Kidney (tissue), 14 donors: ENCODE results near the gene GTPBP3. TPM values are rescaled to one million over a fixed set of nuclear protein-coding genes. Genes with fewer than 3 reads are reported as not detected.

Experiments
- DNase-seq, 5 donors: peaks; one replicate each; pipeline ENCODE4 v3.0.0-alpha.2; 2013 to 2020
- FAIRE-seq: peaks from 2 replicates; lab custom pipeline; 2012; peaks lifted over from hg19 to GRCh38; lab: Jason Lieb, UNC
- H3K27ac ChIP-seq, 2 donors: one replicate each; pipeline ENCODE4 v1.7.0; 2013; ENCODE audit warnings: low read depth in 2 of 2, low read length in 2 of 2, inconsistent platforms in 1 of 2
- H3K27me3 ChIP-seq: one replicate; pipeline ENCODE4 v1.7.1; 2013; ENCODE audit warnings: low read length, inconsistent platforms; ENCODE audit not compliant: control insufficient read depth, insufficient read depth
- H3K36me3 ChIP-seq, 3 donors: one replicate each; pipeline versions ENCODE4 v1.7.0 to v1.7.1; 2013; ENCODE audit warnings: low read length in 3 of 3, control low read depth in 1 of 3, inconsistent platforms in 1 of 3; ENCODE audit not compliant: insufficient read depth in 3 of 3, control insufficient read depth in 2 of 3
- H3K4me1 ChIP-seq, 3 donors: one replicate each; pipeline versions ENCODE4 v1.7.0 to v1.7.1; 2013; ENCODE audit warnings: low read length in 3 of 3, inconsistent platforms in 1 of 3, low read depth in 1 of 3; ENCODE audit not compliant: control insufficient read depth in 2 of 3, insufficient read depth in 2 of 3
- H3K4me3 ChIP-seq, 3 donors: one replicate each; pipeline versions ENCODE4 v1.7.0 to v1.8.1; 2013; ENCODE audit warnings: low read length in 3 of 3, control low read depth in 1 of 3, inconsistent platforms in 1 of 3
- H3K9ac ChIP-seq, 3 donors: one replicate each; pipeline versions ENCODE4 v1.7.0 to v1.7.1; 2013; ENCODE audit warnings: low read length in 3 of 3, control low read depth in 1 of 3, inconsistent platforms in 1 of 3
- H3K9me3 ChIP-seq, 3 donors: one replicate each; pipeline versions ENCODE4 v1.7.0 to v1.7.1; 2013; ENCODE audit warnings: low read length in 3 of 3, control low read depth in 1 of 3, inconsistent platforms in 1 of 3; ENCODE audit not compliant: control insufficient read depth in 2 of 3, insufficient read depth in 1 of 3
- intact Hi-C: fragments of 100-400 bp; cut with DNase I; formaldehyde crosslinking; loops from one replicate; pipeline ENCODE4 v1.11.1; 2022
- polyA plus RNA-seq: library from polyadenylated mRNA; stranded (reverse); fragments of 350-450 nt; fragmentation: Illumina TruSeq; extraction: RNeasy Lipid Tissue Mini Kit (QIAGEN cat#74804); gene quantifications from one replicate; pipeline ENCODE4 v1.2.3, GENCODE V29; 2014; ENCODE audit warnings: low read depth, low replicate concordance; ENCODE audit not compliant: insufficient read depth
- total RNA-seq: library from RNA; stranded (reverse); fragmentation: NEBNext Ultra II Directional; extraction: Animal tissue kit (Norgen Biotek cat#: 25700); gene quantifications from one replicate; pipeline ENCODE4 v1.2.1, GENCODE V29; 2021
- TF ChIP-seq, protein P1 (sequence below): IDR thresholded peaks from 3 replicates; pipeline ENCODE4 v1.5.1; 2012; ENCODE audit warnings: mild to moderate bottlenecking, moderate library complexity, borderline replicate concordance; ENCODE audit not compliant: insufficient read depth; ENCODE audit errors: extremely low read depth
- donor health status: control.
- donor health status: control.
- donor health status: control.
- donor health status: control.
- donor health status: control.
- donor health status: DM: yes; HTN: yes; CAD: no.
- donor health status: Normal renal cell carcinoma (clear cell type).

GTPBP3 gene
- total and polyA plus RNA-seq, 2 donors from 2014 or later = 11.0 to 20.4 TPM

DNA sequence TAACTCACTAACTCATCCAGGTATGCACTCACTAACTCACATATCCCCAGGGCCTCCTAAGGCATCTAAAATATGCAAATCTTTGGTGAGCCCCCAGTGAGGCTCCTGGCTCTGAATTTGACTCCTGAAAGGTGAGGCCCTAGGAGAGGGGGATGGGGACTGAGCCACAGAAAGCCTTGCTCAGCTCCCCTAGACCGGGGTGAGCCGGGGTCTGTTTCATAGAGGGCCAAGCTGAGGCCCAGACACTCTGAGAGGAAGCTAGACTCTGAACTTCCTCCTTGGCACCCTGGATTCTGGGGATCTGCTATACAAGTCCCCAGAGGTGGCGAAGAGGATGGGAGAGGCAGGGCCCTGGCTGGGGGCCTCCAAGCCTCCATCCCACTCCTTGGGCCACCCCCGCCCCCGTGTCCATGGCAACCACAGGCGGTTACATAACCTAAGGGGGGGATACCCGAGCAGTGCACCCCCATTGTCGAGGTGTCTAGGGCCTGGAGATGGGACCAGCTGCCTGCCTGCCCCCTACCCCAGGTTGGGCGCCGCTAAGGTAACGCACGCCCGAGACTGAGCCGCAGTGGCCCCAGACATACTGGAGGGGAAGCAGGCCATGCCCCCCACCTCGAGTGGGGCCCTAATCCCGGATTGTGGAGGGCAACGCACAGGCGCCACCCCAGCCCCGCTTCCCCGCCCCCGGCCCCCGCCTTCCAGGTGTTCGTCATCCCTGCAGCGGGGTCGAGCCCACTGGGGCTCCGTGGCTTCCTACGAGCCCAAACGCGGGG, 34.8 kb upstream of the GTPBP3 start:
- Histone ChIP-seq H3K4me3 (peak overlapping the region in 2 of 3 donors; percentile 48 to 66), H3K9me3 (no peaks in the 10 kb centered on the region), H3K9ac (peak overlapping the region in 2 of 3 donors; percentile 58 to 82), H3K4me1 (peaks cover 0 to 17% (median 10%) of the 10 kb centered on the region in 3 donors), H3K36me3 (no peaks in the 10 kb centered on the region), H3K27ac (peak overlapping the region in 1 of 2 donors; percentile 43), H3K27me3 (no peaks in the 10 kb centered on the region)
- FAIRE-seq = no peak
- TF ChIP-seq, protein P1, sequence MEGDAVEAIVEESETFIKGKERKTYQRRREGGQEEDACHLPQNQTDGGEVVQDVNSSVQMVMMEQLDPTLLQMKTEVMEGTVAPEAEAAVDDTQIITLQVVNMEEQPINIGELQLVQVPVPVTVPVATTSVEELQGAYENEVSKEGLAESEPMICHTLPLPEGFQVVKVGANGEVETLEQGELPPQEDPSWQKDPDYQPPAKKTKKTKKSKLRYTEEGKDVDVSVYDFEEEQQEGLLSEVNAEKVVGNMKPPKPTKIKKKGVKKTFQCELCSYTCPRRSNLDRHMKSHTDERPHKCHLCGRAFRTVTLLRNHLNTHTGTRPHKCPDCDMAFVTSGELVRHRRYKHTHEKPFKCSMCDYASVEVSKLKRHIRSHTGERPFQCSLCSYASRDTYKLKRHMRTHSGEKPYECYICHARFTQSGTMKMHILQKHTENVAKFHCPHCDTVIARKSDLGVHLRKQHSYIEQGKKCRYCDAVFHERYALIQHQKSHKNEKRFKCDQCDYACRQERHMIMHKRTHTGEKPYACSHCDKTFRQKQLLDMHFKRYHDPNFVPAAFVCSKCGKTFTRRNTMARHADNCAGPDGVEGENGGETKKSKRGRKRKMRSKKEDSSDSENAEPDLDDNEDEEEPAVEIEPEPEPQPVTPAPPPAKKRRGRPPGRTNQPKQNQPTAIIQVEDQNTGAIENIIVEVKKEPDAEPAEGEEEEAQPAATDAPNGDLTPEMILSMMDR = no peak
- intact Hi-C loops = no loop called here
- peak in 3 of 5 donors; percentile 29 to 86 (median 82) for DNase-seq

DNA sequence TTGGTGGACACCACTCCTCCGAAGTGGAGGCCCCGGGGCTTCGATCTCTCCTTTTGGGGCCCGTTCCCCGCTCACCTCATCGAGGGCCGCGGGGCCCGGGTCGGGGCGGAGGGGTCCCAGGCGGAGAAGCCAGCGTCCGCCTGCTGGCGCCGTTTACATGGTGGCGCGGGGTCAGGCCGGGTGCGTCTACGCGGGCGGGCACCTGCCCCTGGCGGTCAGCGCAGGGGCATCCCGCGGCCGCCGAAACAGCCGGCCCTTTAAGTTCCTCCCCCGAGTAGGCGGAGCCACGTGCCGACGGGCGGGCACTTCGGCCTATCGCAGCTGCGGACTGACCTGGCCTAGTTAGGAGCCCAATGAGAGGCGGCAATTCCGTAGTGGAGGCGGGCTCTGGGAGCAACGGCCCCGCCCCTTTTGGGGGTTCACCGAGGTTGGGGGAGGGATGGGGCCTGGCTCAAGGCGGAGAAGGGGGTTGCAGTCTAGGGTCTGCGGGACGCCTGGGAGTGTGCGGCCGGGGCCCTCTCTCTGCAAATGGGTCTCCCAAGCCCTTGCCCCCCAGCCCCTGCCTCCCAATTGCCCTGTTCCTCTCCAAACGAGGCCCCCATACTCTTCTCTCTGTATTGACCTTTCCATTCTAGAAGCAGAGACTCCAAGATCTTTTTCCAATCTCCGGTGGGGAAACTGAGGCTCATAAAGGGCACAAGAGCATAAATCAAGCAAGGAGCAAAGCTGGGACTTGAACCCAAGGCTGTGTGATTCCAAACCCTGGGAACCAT, 34.0 kb upstream of the GTPBP3 start, which contains the start of gene ABHD8:
ABHD8 (minus strand) TSS at position 259 of the 773 bp plus-strand sequence. CDS start 1,809 bp downstream, outside the sequence.
- FAIRE-seq = peak; percentile 37
- Histone ChIP-seq H3K27ac (peak within 1 kb of the TSS in 1 of 2 donors; percentile 43), H3K4me3 (peak within 1 kb of the TSS in 2 of 3 donors; percentile 48 to 66), H3K36me3 (no peaks in the 10 kb centered on the region), H3K27me3 (no peaks in the 10 kb centered on the region), H3K9me3 (no peaks in the 10 kb centered on the region), H3K4me1 (peaks cover 0 to 19% (median 10%) of the 10 kb centered on the region in 3 donors), H3K9ac (peak within 1 kb of the TSS in 2 of 3 donors; percentile 58 to 82)
- peak; percentile 97 to 99 (median 98) for DNase-seq
- intact Hi-C loops = no loop called here
- TF ChIP-seq, protein P1 = peak; percentile 54

DNA sequence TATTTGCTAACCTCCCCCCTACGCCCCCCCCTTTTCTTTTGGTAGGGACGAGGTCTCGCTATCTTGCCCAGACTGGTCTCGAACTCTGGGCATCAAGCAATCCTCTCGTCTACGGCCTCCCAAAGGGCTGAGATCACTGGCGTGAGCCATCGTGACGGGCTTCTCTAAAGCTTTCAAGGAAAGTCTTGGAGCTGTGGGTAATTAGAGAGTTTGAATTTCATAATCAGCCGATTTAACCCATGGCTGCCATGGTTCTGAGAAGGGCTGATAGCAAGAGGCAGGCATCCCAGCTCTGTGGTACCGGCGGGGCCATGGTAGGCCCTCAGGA, 33.4 kb upstream of the GTPBP3 start:
- Histone ChIP-seq H3K36me3 (no peaks in the 10 kb centered on the region), H3K4me1 (peaks cover 0 to 19% (median 10%) of the 10 kb centered on the region in 3 donors), H3K27ac (peak overlapping the region in 1 of 2 donors; percentile 43), H3K9me3 (no peaks in the 10 kb centered on the region), H3K9ac (no peak overlapping the region), H3K27me3 (no peaks in the 10 kb centered on the region), H3K4me3 (peak overlapping the region in 1 of 3 donors; percentile 66)
- intact Hi-C loops = no loop called here
- FAIRE-seq = no peak
- DNase-seq = peak in 1 of 5 donors; percentile 70
- TF ChIP-seq, protein P1 = no peak
